IMR-90 (cell line): Measurements from ENCODE around the gene C6orf118. TPM values are rescaled to one million over a fixed set of nuclear protein-coding genes. Genes with fewer than 3 reads are reported as not detected.

Experiments
- ATAC-seq: fragments of 200-7000 bp; cut with Tn5 transposase; 2 replicates; pipeline ENCODE4 v1.9.1; 2020; ENCODE audit warnings: low read depth, mild to moderate bottlenecking, moderate library complexity
- BruUV-seq: library from RNA; stranded (reverse); fragments of 400-500 nt; replicated peaks from 2 replicates; lab custom pipeline; 2021; lab: Mats Ljungman, UMichigan
- CTCF ChIA-PET: fragments of 300-600 bp; formaldehyde crosslinking; extraction: SDS; loops from one replicate; lab custom pipeline; 2021; ENCODE audit warnings: antibody characterized with exemption; lab: Yijun Ruan, JAX
- POLR2A ChIA-PET: fragments of 300-600 bp; sonication (Branson Sonifier 250); formaldehyde crosslinking; loops from one replicate; lab custom pipeline; 2022; ENCODE audit warnings: antibody characterized with exemption; ENCODE audit not compliant: unreplicated experiment; lab: Charles Lee
- DNase-seq: peaks from one replicate; pipeline ENCODE4 v3.0.0; 2013
- H2AFZ ChIP-seq: replicated peaks from 2 replicates; pipeline ENCODE3; 2013; ENCODE audit warnings: low read length, mild to moderate bottlenecking; ENCODE audit not compliant: poor library complexity
- H2AK5ac ChIP-seq: 2 replicates; pipeline ENCODE4 v1.6.1; 2013; ENCODE audit warnings: low read depth, low read length, inconsistent platforms
- H2AK9ac ChIP-seq: replicated peaks from 2 replicates; pipeline ENCODE3; 2013; ENCODE audit warnings: mild to moderate bottlenecking, low read depth, low read length, moderate library complexity; ENCODE audit not compliant: poor library complexity
- H2BK120ac ChIP-seq: 2 replicates; pipeline ENCODE4 v1.6.1; 2013; ENCODE audit warnings: low read depth, low read length, inconsistent platforms
- H2BK15ac ChIP-seq: 3 replicates; pipeline ENCODE4 v1.6.1; 2013; ENCODE audit warnings: low read depth, low read length, inconsistent platforms
- H2BK20ac ChIP-seq: 2 replicates; pipeline ENCODE4 v1.6.1; 2013; ENCODE audit warnings: low read depth, mild to moderate bottlenecking, inconsistent platforms, low read length, moderate library complexity
- H2BK5ac ChIP-seq: 2 replicates; pipeline ENCODE4 v1.6.1; 2013; ENCODE audit warnings: mild to moderate bottlenecking, low read depth, low read length, inconsistent platforms; ENCODE audit not compliant: poor library complexity, severe bottlenecking
- H3K14ac ChIP-seq: replicated peaks from 2 replicates; pipeline ENCODE4 v1.6.1; 2013; ENCODE audit warnings: low read depth, low read length, inconsistent platforms
- H3K18ac ChIP-seq: 2 replicates; pipeline ENCODE4 v1.6.1; 2013; ENCODE audit warnings: low read depth, low read length, control low read depth
- H3K23ac ChIP-seq: 2 replicates; pipeline ENCODE4 v1.6.1; 2013; ENCODE audit warnings: low read depth, low read length, inconsistent platforms
- H3K27ac ChIP-seq: 2 replicates; pipeline ENCODE4 v1.5.1; 2013; ENCODE audit warnings: mild to moderate bottlenecking, control low read depth, low read length; ENCODE audit not compliant: insufficient read depth
- H3K27me3 ChIP-seq: 2 replicates; pipeline ENCODE4 v1.6.1; 2013; ENCODE audit warnings: low read length; ENCODE audit not compliant: control insufficient read depth, insufficient read depth
- H3K36me3 ChIP-seq: 2 replicates; pipeline ENCODE4 v1.6.1; 2013; ENCODE audit warnings: low read length, mixed read lengths; ENCODE audit not compliant: control insufficient read depth, insufficient read depth
- H3K4ac ChIP-seq: 2 replicates; pipeline ENCODE4 v1.6.1; 2013; ENCODE audit warnings: low read depth, low read length, inconsistent platforms
- H3K4me1 ChIP-seq: 2 replicates; pipeline ENCODE4 v1.6.1; 2013; ENCODE audit warnings: low read length, mixed read lengths; ENCODE audit not compliant: control insufficient read depth, insufficient read depth
- H3K4me2 ChIP-seq: 2 replicates; pipeline ENCODE4 v1.6.1; 2013; ENCODE audit warnings: low read depth, mild to moderate bottlenecking, control low read depth, low read length, moderate library complexity
- H3K4me3 ChIP-seq: 2 replicates; pipeline ENCODE4 v1.5.1; 2013; ENCODE audit warnings: low read depth, mild to moderate bottlenecking, control low read depth, low read length, moderate library complexity; ENCODE audit not compliant: insufficient read depth
- H3K56ac ChIP-seq: 2 replicates; pipeline ENCODE4 v1.6.1; 2013; ENCODE audit warnings: low read length, inconsistent platforms; ENCODE audit not compliant: insufficient read depth; ENCODE audit errors: extremely low read depth
- H3K79me1 ChIP-seq, 2 experiments: 2 replicates each; pipeline ENCODE4 v1.6.1; 2013; ENCODE audit warnings: low read length in 2 of 2, inconsistent platforms in 1 of 2, low read depth in 1 of 2
- H3K9ac ChIP-seq: 2 replicates; pipeline ENCODE4 v1.6.1; 2013; ENCODE audit warnings: low read depth, low read length, control low read depth
- H3K9me1 ChIP-seq: 2 replicates; pipeline ENCODE4 v1.6.1; 2013; ENCODE audit warnings: low read length, inconsistent platforms; ENCODE audit not compliant: insufficient read depth
- H3K9me3 ChIP-seq: 2 replicates; pipeline ENCODE4 v1.6.1; 2013; ENCODE audit warnings: low read length; ENCODE audit not compliant: control insufficient read depth, insufficient read depth
- H4K20me1 ChIP-seq: 2 replicates; pipeline ENCODE4 v1.6.1; 2013; ENCODE audit warnings: low read length, inconsistent platforms; ENCODE audit not compliant: insufficient read depth
- H4K5ac ChIP-seq: 2 replicates; pipeline ENCODE4 v1.6.1; 2013; ENCODE audit warnings: mild to moderate bottlenecking, low read depth, low read length, control low read depth
- H4K8ac ChIP-seq, 2 experiments: 2 replicates each; pipeline ENCODE4 v1.6.1; 2013; ENCODE audit warnings: low read depth in 2 of 2, low read length in 2 of 2, control low read depth in 1 of 2, inconsistent platforms in 1 of 2
- H4K91ac ChIP-seq: 2 replicates; pipeline ENCODE4 v1.6.1; 2013; ENCODE audit warnings: low read depth, low read length, inconsistent platforms; ENCODE audit not compliant: insufficient read depth
- CEBPB ChIP-seq: IDR thresholded peaks from 2 replicates; pipeline ENCODE4 v1.6.1; 2012; ENCODE audit warnings: low read depth, low read length, improper control_type of control experiment
- CHD1 ChIP-seq: IDR thresholded peaks from 2 replicates; pipeline ENCODE4 v1.6.1; 2012; ENCODE audit warnings: low read depth, low read length, improper control_type of control experiment
- ELK1 ChIP-seq: fragments of 150-350 bp; IDR thresholded peaks from 2 replicates; pipeline ENCODE4 v1.6.1; 2016; ENCODE audit warnings: low read depth, mild to moderate bottlenecking, low read length, moderate library complexity, borderline replicate concordance
- FOS ChIP-seq: fragments of 150-350 bp; IDR thresholded peaks from 2 replicates; pipeline ENCODE4 v1.6.1; 2016; ENCODE audit warnings: low read depth, low read length
- MAFK ChIP-seq: IDR thresholded peaks from 2 replicates; pipeline ENCODE4 v1.6.1; 2012; ENCODE audit warnings: low read depth, low read length, improper control_type of control experiment
- MAZ ChIP-seq: IDR thresholded peaks from 2 replicates; pipeline ENCODE4 v1.6.1; 2012; ENCODE audit warnings: low read depth, mild to moderate bottlenecking, low read length, improper control_type of control experiment, moderate library complexity, borderline replicate concordance
- MXI1 ChIP-seq: IDR thresholded peaks from 2 replicates; pipeline ENCODE4 v1.6.1; 2012; ENCODE audit warnings: low read depth, mild to moderate bottlenecking, low read length, moderate library complexity, borderline replicate concordance
- NFE2L2 ChIP-seq: fragments of 150-350 bp; IDR thresholded peaks from 2 replicates; pipeline ENCODE4 v1.6.1; 2016; ENCODE audit warnings: low read depth, mild to moderate bottlenecking, low read length
- POLR2A ChIP-seq: IDR thresholded peaks from 2 replicates; pipeline ENCODE4 v1.6.1; 2012; ENCODE audit warnings: mild to moderate bottlenecking, low read depth, low read length
- RAD21 ChIP-seq: IDR thresholded peaks from 2 replicates; pipeline ENCODE4 v1.6.1; 2012; ENCODE audit warnings: low read length, improper control_type of control experiment
- RCOR1 ChIP-seq: IDR thresholded peaks from 2 replicates; pipeline ENCODE4 v1.6.1; 2012; ENCODE audit warnings: mild to moderate bottlenecking, low read length, improper control_type of control experiment; ENCODE audit not compliant: insufficient replicate concordance
- RFX5 ChIP-seq: IDR thresholded peaks from 2 replicates; pipeline ENCODE4 v1.8.0; 2012; ENCODE audit warnings: low read depth, mild to moderate bottlenecking, low read length, moderate library complexity
- USF2 ChIP-seq: fragments of 150-350 bp; IDR thresholded peaks from 2 replicates; pipeline ENCODE4 v1.6.1; 2017; ENCODE audit warnings: mild to moderate bottlenecking, antibody characterized with exemption, low read length, low read depth
- WGBS, 2 experiments: methylation state at CpG; one replicate each; pipeline versions ENCODE4 v1.1.5 to v1.1.7; 2013; ENCODE audit warnings: missing lambda C conversion rate in 2 of 2; ENCODE audit not compliant: insufficient read length in 1 of 2; ENCODE audit errors: extremely low coverage in 2 of 2; 5-methylcytosine and 5-hydroxymethylcytosine counted together
- dilution Hi-C: fragments of 300-500 bp; cut with HindIII; formaldehyde crosslinking; loops from one replicate; pipeline ENCODE4 v1.14.3; 2018; ENCODE audit warnings: low sequenced_read_pairs; ENCODE audit not compliant: unreplicated experiment
- in situ Hi-C: fragments of 300-500 bp; cut with MboI; formaldehyde crosslinking; loops from 3 replicates; pipeline ENCODE4 v1.14.3; 2019; ENCODE audit warnings: low sequenced_read_pairs, inconsistent platforms, mixed read lengths
- intact Hi-C: fragments of 100-400 bp; cut with micrococcal nuclease; formaldehyde crosslinking; loops from 2 replicates; pipeline ENCODE4 v1.10.0; 2022
- polyA plus RNA-seq, 3 experiments: library from polyadenylated mRNA; depleted of rRNA; stranded (reverse); fragments of >200 nt; gene quantifications; 2 replicates each; pipeline ENCODE4 v1.2.3, GENCODE V29; 2012; ENCODE audit warnings: low replicate concordance in 1 of 3
- total RNA-seq: library from RNA; depleted of rRNA; stranded (reverse); fragments of >200 nt; gene quantifications from 2 replicates; pipeline ENCODE4 v1.2.3, GENCODE V29; 2012

The C6orf118 gene
- total and polyA plus RNA-seq, 2 of the 4 experiments (the other 2 are of a cell fraction), result not detected

- Histone ChIP-seq H3K4me2 (no peak overlapping the region), H3K14ac (no peak overlapping the region), H3K9me3 (0 out of 2 replicates have a peak, but pooled peaks cover 1% of the 10 kb centered on the region), H3K18ac (no peak overlapping the region), H3K4ac (no peak overlapping the region), H3K4me3 (no peak overlapping the region), H2BK15ac (no peak overlapping the region), H4K8ac (no peak overlapping the region), H2AFZ (no peak overlapping the region), H3K27me3 (no peaks in the 10 kb centered on the region), H3K36me3 (no peaks in the 10 kb centered on the region), H3K56ac (no peak overlapping the region), H2AK5ac (no peak overlapping the region), H3K4me1 (no peaks in the 10 kb centered on the region), H3K9ac (no peak overlapping the region), H4K91ac (no peak overlapping the region), H3K27ac (no peak overlapping the region), H2BK5ac (no peak overlapping the region), H4K5ac (no peak overlapping the region), H3K9me1 (no peaks in the 10 kb centered on the region), H3K23ac (no peak overlapping the region), H3K79me1 (no peaks in the 10 kb centered on the region), H4K20me1 (no peaks in the 10 kb centered on the region), H2BK120ac (no peak overlapping the region), H2BK20ac (no peak overlapping the region), H2AK9ac (no peak overlapping the region)
- intact Hi-C loops (no loop called here), in situ Hi-C loops (no loop called here), dilution Hi-C loops (no loop called here)
- BruUV-seq, result no TSS peak
- TF ChIP-seq MAZ (no peak), POLR2A (no peak), MXI1 (no peak), MAFK (no peak), ELK1 (no peak), NFE2L2 (no peak), USF2 (no peak), RCOR1 (no peak), FOS (no peak), CEBPB (no peak), RFX5 (no peak), CHD1 (no peak), RAD21 (no peak)
- CTCF ChIA-PET, result no interaction called here
- ATAC-seq (no peak), DNase-seq (no peak)
- POLR2A ChIA-PET, result no interaction called here
- no CpG with 5 or more reads among the region's 3 CpGs for WGBS, 2 experiments
Measured at GRCh38 chr6:165274611-165275010, 34.8 kb downstream of the C6orf118 start.
